A549 (cell line): Measurements from ENCODE around the gene ITPRID1.

ENCODE experiments used
- CTCF ChIP-seq: fragments of >200 bp; sonication (Bioruptor Twin); formaldehyde crosslinking; IDR thresholded peaks from 3 replicates; pipeline ENCODE4 v1.5.1; 2016
- EP300 ChIP-seq, 2 experiments: fragments of >200 bp; sonication (Bioruptor Twin); formaldehyde crosslinking; IDR thresholded peaks; 2 replicates in 1 of 2; 3 replicates in 1 of 2; pipeline ENCODE4 v1.6.1; 2016 to 2017
- ESRRA ChIP-seq: fragments of 150-350 bp; IDR thresholded peaks from 2 replicates; pipeline ENCODE4 v1.6.1; 2014; ENCODE audit warnings: mild to moderate bottlenecking, low read length, borderline replicate concordance
- FOSL2 ChIP-seq, 2 experiments: fragments of 450-650 bp in 1 of 2; fragments of >200 bp in 1 of 2; sonication (Bioruptor Twin) in 1 of 2; formaldehyde crosslinking; IDR thresholded peaks; 2 replicates each; pipeline versions ENCODE4 v1.5.0 to v1.6.1; 2016 to 2020; ENCODE audit warnings: mild to moderate bottlenecking in 1 of 2, moderate library complexity in 1 of 2
- HOXA7 ChIP-seq: fragments of 250-450 bp; sonication (Bioruptor Pico); IDR thresholded peaks from 2 replicates; pipeline ENCODE4 v1.5.0; 2020; ENCODE audit warnings: mild to moderate bottlenecking, moderate library complexity
- JUNB ChIP-seq: fragments of >200 bp; sonication (Bioruptor Twin); formaldehyde crosslinking; IDR thresholded peaks from 2 replicates; pipeline ENCODE4 v1.6.1; 2016
- MAFK ChIP-seq: fragments of 450-650 bp; IDR thresholded peaks from 2 replicates; pipeline ENCODE4 v1.6.1; 2014; ENCODE audit not compliant: partially characterized antibody
- POLR2A ChIP-seq: IDR thresholded peaks from 2 replicates; pipeline ENCODE4 v1.6.1; 2012; ENCODE audit warnings: mild to moderate bottlenecking, low read length
- TP53 ChIP-seq: fragments of 250-450 bp; sonication (Bioruptor Pico); IDR thresholded peaks from 2 replicates; pipeline ENCODE4 v1.5.0; 2021; ENCODE audit warnings: mild to moderate bottlenecking, moderate library complexity
- ZFP36 ChIP-seq: fragments of 450-650 bp; IDR thresholded peaks from 2 replicates; pipeline ENCODE4 v1.6.1; 2014; ENCODE audit warnings: borderline replicate concordance; ENCODE audit not compliant: partially characterized antibody
- TF ChIP-seq, protein P1 (sequence below): fragments of 200-600 bp; sonication (generic); IDR thresholded peaks from 2 replicates; pipeline ENCODE4 v1.6.1; 2016; ENCODE audit warnings: antibody characterized with exemption, mild to moderate bottlenecking, moderate library complexity

DNA sequence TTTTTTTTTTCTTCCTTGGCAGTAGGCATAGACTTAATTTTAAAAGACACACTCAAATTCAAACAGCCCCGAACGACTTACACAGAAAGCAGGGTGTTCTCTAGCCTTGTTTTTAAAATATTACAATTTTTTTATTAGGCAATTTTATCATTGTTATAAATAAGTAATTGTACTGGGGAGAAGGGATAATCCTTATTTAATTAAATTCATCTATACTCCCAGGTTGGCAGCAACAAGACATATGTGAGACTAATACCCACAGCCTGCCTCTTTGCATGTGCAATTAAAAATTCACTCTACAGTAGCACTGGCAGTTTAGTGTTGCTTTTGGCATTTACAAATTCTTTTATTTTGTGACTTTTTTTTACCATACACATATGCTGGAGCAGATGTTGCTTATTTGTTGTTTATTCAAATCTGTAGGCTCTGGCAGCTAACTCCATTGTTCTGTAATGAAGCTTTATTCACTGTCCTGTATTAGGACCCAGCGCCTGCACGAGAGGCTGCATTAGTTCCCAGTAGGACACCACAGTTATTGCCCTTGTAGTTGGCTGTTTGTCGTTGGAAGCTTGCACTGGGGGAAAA is 88.2 kb downstream of the ITPRID1 start:
- TF ChIP-seq HOXA7 (CRISPR knock-in tag), result no peak
- TF ChIP-seq EP300 (IDR thresholded peaks at IDR 0.05), result no peak
- TF ChIP-seq ESRRA, result no peak
- TF ChIP-seq CTCF, result no peak
- no peak for TF ChIP-seq MAFK
- no peak for TF ChIP-seq POLR2A
- no peak for TF ChIP-seq JUNB
- TF ChIP-seq TP53, result no peak
- TF ChIP-seq ZFP36, result no peak
- no peak for TF ChIP-seq FOSL2 (IDR thresholded peaks at IDR 0.05)
- no peak for TF ChIP-seq FOSL2 (CRISPR knock-in tag; IDR thresholded peaks at IDR 0.05)
- TF ChIP-seq, protein P1, sequence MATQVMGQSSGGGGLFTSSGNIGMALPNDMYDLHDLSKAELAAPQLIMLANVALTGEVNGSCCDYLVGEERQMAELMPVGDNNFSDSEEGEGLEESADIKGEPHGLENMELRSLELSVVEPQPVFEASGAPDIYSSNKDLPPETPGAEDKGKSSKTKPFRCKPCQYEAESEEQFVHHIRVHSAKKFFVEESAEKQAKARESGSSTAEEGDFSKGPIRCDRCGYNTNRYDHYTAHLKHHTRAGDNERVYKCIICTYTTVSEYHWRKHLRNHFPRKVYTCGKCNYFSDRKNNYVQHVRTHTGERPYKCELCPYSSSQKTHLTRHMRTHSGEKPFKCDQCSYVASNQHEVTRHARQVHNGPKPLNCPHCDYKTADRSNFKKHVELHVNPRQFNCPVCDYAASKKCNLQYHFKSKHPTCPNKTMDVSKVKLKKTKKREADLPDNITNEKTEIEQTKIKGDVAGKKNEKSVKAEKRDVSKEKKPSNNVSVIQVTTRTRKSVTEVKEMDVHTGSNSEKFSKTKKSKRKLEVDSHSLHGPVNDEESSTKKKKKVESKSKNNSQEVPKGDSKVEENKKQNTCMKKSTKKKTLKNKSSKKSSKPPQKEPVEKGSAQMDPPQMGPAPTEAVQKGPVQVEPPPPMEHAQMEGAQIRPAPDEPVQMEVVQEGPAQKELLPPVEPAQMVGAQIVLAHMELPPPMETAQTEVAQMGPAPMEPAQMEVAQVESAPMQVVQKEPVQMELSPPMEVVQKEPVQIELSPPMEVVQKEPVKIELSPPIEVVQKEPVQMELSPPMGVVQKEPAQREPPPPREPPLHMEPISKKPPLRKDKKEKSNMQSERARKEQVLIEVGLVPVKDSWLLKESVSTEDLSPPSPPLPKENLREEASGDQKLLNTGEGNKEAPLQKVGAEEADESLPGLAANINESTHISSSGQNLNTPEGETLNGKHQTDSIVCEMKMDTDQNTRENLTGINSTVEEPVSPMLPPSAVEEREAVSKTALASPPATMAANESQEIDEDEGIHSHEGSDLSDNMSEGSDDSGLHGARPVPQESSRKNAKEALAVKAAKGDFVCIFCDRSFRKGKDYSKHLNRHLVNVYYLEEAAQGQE, result no peak
